Gastrocnemius medialis (tissue), 4 donors: ENCODE measurements around the gene LILRA1.

Experiments used
- CTCF ChIP-seq, 5 experiments: fragments of 450-650 bp in 3 of 5; fragments of 200-600 bp in 2 of 5; sonication (generic) in 2 of 5; IDR thresholded peaks in 4 of 5; conservative IDR thresholded peaks in 1 of 5; 1 replicate in 4 of 5; 2 replicates in 1 of 5; pipeline ENCODE4 v1.5.1; 2016 to 2019; ENCODE audit warnings: antibody characterized with exemption in 5 of 5, mild to moderate bottlenecking in 3 of 5, moderate library complexity in 3 of 5
- POLR2A ChIP-seq, 2 donors: fragments of 450-650 bp; IDR thresholded peaks; one replicate each; pipeline ENCODE4 v1.6.1; 2017; ENCODE audit warnings: antibody characterized with exemption in 2 of 2, mild to moderate bottlenecking in 2 of 2, moderate library complexity in 2 of 2

- TF ChIP-seq CTCF (IDR thresholded peaks at IDR 0.05 in 4 of 5, conservative IDR thresholded peaks at IDR 0.05 in 1 of 5) (no peak), POLR2A (IDR thresholded peaks at IDR 0.05) (no peak)
These were observed 15.4 kb downstream of the LILRA1 start for GRCh38 chr19:54608792-54609191.
